ENCODE results near the gene TFIP11.

DNA sequence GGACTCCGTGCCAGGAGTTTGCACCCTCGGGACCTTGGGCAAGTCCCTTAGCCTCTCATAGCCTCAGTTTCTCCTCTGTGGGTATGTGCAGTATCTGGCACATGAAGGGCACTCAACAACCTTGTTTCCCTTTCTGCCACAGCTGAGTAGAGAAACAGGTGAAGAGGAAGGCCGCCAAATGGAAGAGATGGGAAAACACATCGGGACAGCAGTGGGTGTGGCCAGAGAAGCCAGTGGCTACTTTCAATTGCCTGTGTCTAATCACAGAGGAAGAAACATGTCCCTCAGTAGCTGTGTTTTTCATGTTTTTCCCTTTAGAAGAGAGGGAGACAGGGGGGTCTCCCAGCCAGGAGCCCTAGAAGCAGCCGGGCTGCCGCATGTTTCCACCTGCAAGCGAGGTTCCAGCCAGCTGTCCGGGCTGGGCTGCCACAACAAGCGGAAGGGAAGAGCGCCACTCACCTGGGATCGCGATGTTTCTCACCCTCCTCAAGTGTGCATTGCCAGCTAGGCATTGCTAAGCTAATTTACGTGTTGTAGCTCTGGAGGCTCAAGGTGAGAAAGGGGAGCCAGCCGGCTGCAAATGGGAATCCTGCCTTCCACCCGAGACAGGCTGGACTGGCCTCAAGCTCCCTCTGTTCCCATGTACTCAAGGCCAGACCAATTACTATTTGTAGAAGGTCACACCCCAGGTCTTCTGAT lies 66.5 kb downstream of the TFIP11 start:
- no peak for TF ChIP-seq POLR2A (IDR thresholded peaks at IDR 0.05; ENCODE audit: extremely low read depth, insufficient read length)
- no peak for TF ChIP-seq CTCF (IDR thresholded peaks at IDR 0.05; ENCODE audit: low read depth, low read length)

All from NB4 (cell line).